ENCODE data around the gene TMCO4. TPM values are rescaled to one million over a fixed set of nuclear protein-coding genes. Genes with fewer than 3 reads are reported as not detected.

The TMCO4 gene
- total and polyA plus RNA-seq, 2 of the 4 experiments (the other 2 are of a cell fraction) = 7.3 to 8.6 TPM

GRCh38 chr1:19831441-19831840 is 31.7 kb upstream of the TMCO4 start:
- dilution Hi-C loops (cut with HindIII; ENCODE audit: low sequenced_read_pairs, unreplicated experiment) (no loop called here), intact Hi-C loops (cut with micrococcal nuclease) (no loop called here), in situ Hi-C loops (cut with MboI; ENCODE audit: low sequenced_read_pairs) (no loop called here)
- no CpG with 5 or more reads among the region's 3 CpGs for WGBS, 2 experiments (ENCODE audit: extremely low coverage in 2 of 2, insufficient read length in 1 of 2)
- no peak overlapping the region for H4K5ac ChIP-seq (ENCODE audit: low read depth, low read length)
- no peaks in the 10 kb centered on the region for H3K79me1 ChIP-seq (ENCODE audit: low read depth in 1 of 2, low read length in 2 of 2)
- no peak overlapping the region for H3K4me3 ChIP-seq (ENCODE audit: insufficient read depth, low read depth, low read length)
- no peak overlapping the region for H3K14ac ChIP-seq (replicated peaks; ENCODE audit: low read depth, low read length)
- H2AK9ac ChIP-seq (replicated peaks; ENCODE audit: low read depth, low read length, poor library complexity) = no peak overlapping the region
- CTCF ChIA-PET = no interaction called here
- H3K9ac ChIP-seq (ENCODE audit: low read depth, low read length) = no peak overlapping the region
- H2BK5ac ChIP-seq (ENCODE audit: low read depth, low read length, poor library complexity, severe bottlenecking) = no peak overlapping the region
- H3K4me1 ChIP-seq (ENCODE audit: control insufficient read depth, insufficient read depth, low read length) = no peaks in the 10 kb centered on the region
- H3K27ac ChIP-seq (ENCODE audit: insufficient read depth, low read length) = no peak overlapping the region
- no peak overlapping the region for H2BK15ac ChIP-seq (ENCODE audit: low read depth, low read length)
- no peak for TF ChIP-seq FOS (IDR thresholded peaks at IDR 0.05; ENCODE audit: low read depth, low read length)
- TF ChIP-seq USF2 (IDR thresholded peaks at IDR 0.05; ENCODE audit: low read depth, low read length) = no peak
- no peak for TF ChIP-seq CTCF (conservative IDR thresholded peaks at IDR 0.05; ENCODE audit: low read depth, low read length)
- TF ChIP-seq MXI1 (IDR thresholded peaks at IDR 0.05; ENCODE audit: borderline replicate concordance, low read depth, low read length) = no peak
- TF ChIP-seq CHD1 (IDR thresholded peaks at IDR 0.05; ENCODE audit: low read depth, low read length) = no peak
- no peak for TF ChIP-seq BHLHE40 (IDR thresholded peaks at IDR 0.05; ENCODE audit: low read depth, low read length)
- no peak for TF ChIP-seq RFX5 (IDR thresholded peaks at IDR 0.05; ENCODE audit: low read depth, low read length)
- no peak for TF ChIP-seq NFE2L2 (IDR thresholded peaks at IDR 0.05; ENCODE audit: low read depth, low read length)
- TF ChIP-seq RAD21 (IDR thresholded peaks at IDR 0.05; ENCODE audit: low read length) = no peak
- TF ChIP-seq MAZ (IDR thresholded peaks at IDR 0.05; ENCODE audit: borderline replicate concordance, low read depth, low read length) = no peak
- no peak for TF ChIP-seq ELK1 (IDR thresholded peaks at IDR 0.05; ENCODE audit: borderline replicate concordance, low read depth, low read length)
- ATAC-seq (ENCODE audit: low read depth) = no peak
- H2BK120ac ChIP-seq (ENCODE audit: low read depth, low read length) = no peak overlapping the region
- no peak for DNase-seq
- H3K9me1 ChIP-seq (ENCODE audit: insufficient read depth, low read length) = no peaks in the 10 kb centered on the region
- no peak overlapping the region for H3K56ac ChIP-seq (ENCODE audit: extremely low read depth, insufficient read depth, low read length)
- no peak overlapping the region for H3K23ac ChIP-seq (ENCODE audit: low read depth, low read length)
- no peaks in the 10 kb centered on the region for H3K36me3 ChIP-seq (ENCODE audit: control insufficient read depth, insufficient read depth, low read length)
- H3K9me3 ChIP-seq (ENCODE audit: control insufficient read depth, insufficient read depth, low read length) = peaks cover 3% of the 10 kb centered on the region; the same call in 1 of the 2 replicates
- H2AFZ ChIP-seq (replicated peaks; ENCODE audit: low read length, poor library complexity) = no peak overlapping the region
- H3K4ac ChIP-seq (ENCODE audit: low read depth, low read length) = no peak overlapping the region
- POLR2A ChIA-PET (ENCODE audit: unreplicated experiment) = no interaction called here
- H4K91ac ChIP-seq (ENCODE audit: insufficient read depth, low read depth, low read length) = no peak overlapping the region
- no peak overlapping the region for H2AK5ac ChIP-seq (ENCODE audit: low read depth, low read length)
- H4K20me1 ChIP-seq (ENCODE audit: insufficient read depth, low read length) = no peaks in the 10 kb centered on the region
- no peak overlapping the region for H3K18ac ChIP-seq (ENCODE audit: low read depth, low read length)
- no peak overlapping the region for H3K4me2 ChIP-seq (ENCODE audit: low read depth, low read length)
- BruUV-seq (replicated peaks) = no TSS peak
- H4K8ac ChIP-seq (ENCODE audit: low read depth in 2 of 2, low read length in 2 of 2) = no peak overlapping the region
- no peak overlapping the region for H2BK20ac ChIP-seq (ENCODE audit: low read depth, low read length)
- H3K27me3 ChIP-seq (ENCODE audit: control insufficient read depth, insufficient read depth, low read length) = peaks cover 2% of the 10 kb centered on the region
